ENCODE measurements around the gene ANKRD55. TPM values are rescaled to one million over a fixed set of nuclear protein-coding genes. Genes with fewer than 3 reads are reported as not detected.
"Not testable (repeated sequence)": the region's sequence is repeated elsewhere in the genome, so short reads cannot be mapped to it uniquely, and the experiment has no call there.

The ANKRD55 gene
- total RNA-seq, 1 experiment from 2014 or later, result not detected

GRCh38 chr5:56206126-56206910, 26.8 kb downstream of the ANKRD55 start:
- H3F3A ChIP-seq (ENCODE audit: insufficient read depth, low read depth), result peaks cover 7% of the 10 kb centered on the region
- no peaks in the 10 kb centered on the region for H3K9me2 ChIP-seq (ENCODE audit: insufficient read depth)
- H3K27me3 ChIP-seq (ENCODE audit: insufficient read depth, low read depth), result no peaks in the 10 kb centered on the region
- H3K4me2 ChIP-seq, result no peak overlapping the region
- intact Hi-C loops (cut with micrococcal nuclease; ENCODE audit: unreplicated experiment), result loop anchor here (10.0 kb wide), 1 partner anchor 512 kb away; no protein-coding TSS in a partner anchor
- no peaks in the 10 kb centered on the region for H3K9me3 ChIP-seq (ENCODE audit: insufficient read depth, low read depth)
- ChIA-PET POLR2A (ENCODE audit: unreplicated experiment) (no interaction called here), CTCF (no interaction called here)
- no peak overlapping the region for H2AFZ ChIP-seq
- H4K20me1 ChIP-seq (ENCODE audit: insufficient read depth), result no peaks in the 10 kb centered on the region
- H3K27ac ChIP-seq, result no peak overlapping the region
- peaks cover 16% of the 10 kb centered on the region for H3K4me1 ChIP-seq (replicated peaks; ENCODE audit: insufficient read depth)
- no peak for DNase-seq
- no TSS peak for BruUV-seq (replicated peaks)
- TF ChIP-seq EZH2 (IDR thresholded peaks at IDR 0.05; ENCODE audit: low read depth) (no peak), CTCF (conservative IDR thresholded peaks at IDR 0.05) (no peak)
- H3K4me3 ChIP-seq, result no peak overlapping the region
- H3K36me3 ChIP-seq (ENCODE audit: low read depth), result no peaks in the 10 kb centered on the region
- H3K79me2 ChIP-seq (ENCODE audit: low read depth), result no peaks in the 10 kb centered on the region

GRCh38 chr5:56203936-56204335, 29.2 kb downstream of the ANKRD55 start:
- DNase-seq; H3K9me2 ChIP-seq (ENCODE audit: insufficient read depth); POLR2A ChIA-PET (ENCODE audit: unreplicated experiment); H3K9me3 ChIP-seq (ENCODE audit: insufficient read depth, low read depth); CTCF ChIA-PET; H3K79me2 ChIP-seq (ENCODE audit: low read depth); H4K20me1 ChIP-seq (ENCODE audit: insufficient read depth); BruUV-seq (replicated peaks); H2AFZ ChIP-seq; H3K27ac ChIP-seq; H3K27me3 ChIP-seq (ENCODE audit: insufficient read depth, low read depth); H3K4me2 ChIP-seq; H3F3A ChIP-seq (ENCODE audit: insufficient read depth, low read depth); H3K4me3 ChIP-seq; H3K36me3 ChIP-seq (ENCODE audit: low read depth): not testable (repeated sequence)
- peaks cover 16% of the 10 kb centered on the region for H3K4me1 ChIP-seq (replicated peaks; ENCODE audit: insufficient read depth)
- intact Hi-C loops (cut with micrococcal nuclease; ENCODE audit: unreplicated experiment), result loop anchor here (10.0 kb wide), 1 partner anchor 509 kb away; no protein-coding TSS in a partner anchor

- no peaks in the 10 kb centered on the region for H3K9me2 ChIP-seq (ENCODE audit: insufficient read depth)
- no peak for TF ChIP-seq CTCF (conservative IDR thresholded peaks at IDR 0.05)
- TF ChIP-seq EZH2 (IDR thresholded peaks at IDR 0.05; ENCODE audit: low read depth), result no peak
- H3K27ac ChIP-seq, result no peak overlapping the region
- no peaks in the 10 kb centered on the region for H3K36me3 ChIP-seq (ENCODE audit: low read depth)
- H3K79me2 ChIP-seq (ENCODE audit: low read depth), result no peaks in the 10 kb centered on the region
- BruUV-seq (replicated peaks), result no TSS peak
- intact Hi-C loops (cut with micrococcal nuclease; ENCODE audit: unreplicated experiment), result loop anchor here (10.0 kb wide), 1 partner anchor 508 kb away; no protein-coding TSS in a partner anchor
- no peak for DNase-seq
- H3K4me2 ChIP-seq, result no peak overlapping the region
- H3K9me3 ChIP-seq (ENCODE audit: insufficient read depth, low read depth), result no peaks in the 10 kb centered on the region
- H3K4me3 ChIP-seq, result no peak overlapping the region
- peaks cover 16% of the 10 kb centered on the region for H3K4me1 ChIP-seq (replicated peaks; ENCODE audit: insufficient read depth)
- ChIA-PET CTCF (interaction anchor here (0.7 kb wide), 1 partner anchor 225 kb away, joined by 4 read pairs; no protein-coding TSS in a partner anchor), POLR2A (ENCODE audit: unreplicated experiment) (no interaction called here)
- H4K20me1 ChIP-seq (ENCODE audit: insufficient read depth), result no peaks in the 10 kb centered on the region
- H3F3A ChIP-seq (ENCODE audit: insufficient read depth, low read depth), result no peaks in the 10 kb centered on the region
- H2AFZ ChIP-seq, result no peak overlapping the region
- H3K27me3 ChIP-seq (ENCODE audit: insufficient read depth, low read depth), result no peaks in the 10 kb centered on the region
Measured at GRCh38 chr5:56202483-56202882, 30.6 kb downstream of the ANKRD55 start.

- POLR2A ChIA-PET (ENCODE audit: unreplicated experiment); H3K27me3 ChIP-seq (ENCODE audit: insufficient read depth, low read depth); DNase-seq; BruUV-seq (replicated peaks); H3K27ac ChIP-seq; H3K79me2 ChIP-seq (ENCODE audit: low read depth); H2AFZ ChIP-seq; H4K20me1 ChIP-seq (ENCODE audit: insufficient read depth); H3K9me2 ChIP-seq (ENCODE audit: insufficient read depth); H3K9me3 ChIP-seq (ENCODE audit: insufficient read depth, low read depth); H3K4me3 ChIP-seq; H3F3A ChIP-seq (ENCODE audit: insufficient read depth, low read depth); H3K36me3 ChIP-seq (ENCODE audit: low read depth); H3K4me2 ChIP-seq: not testable (repeated sequence)
- intact Hi-C loops (cut with micrococcal nuclease; ENCODE audit: unreplicated experiment), result loop anchor here (1.0 to 10.0 kb wide), 4 partner anchors 89 to 507 kb away; no protein-coding TSS in a partner anchor
- peaks cover 16% of the 10 kb centered on the region for H3K4me1 ChIP-seq (replicated peaks; ENCODE audit: insufficient read depth)
- CTCF ChIA-PET, result interaction anchor here (0.7 to 0.8 kb wide), 2 partner anchors 224 to 266 kb away, joined by 3 to 4 read pairs; no protein-coding TSS in a partner anchor
Measured at GRCh38 chr5:56201762-56202261, 31.3 kb downstream of the ANKRD55 start.

Measured in PC-9 (cell line).